ENCODE data around the gene SEC14L5.
"Not testable (repeated sequence)": the region's sequence is repeated elsewhere in the genome, so short reads cannot be mapped to it uniquely, and the experiment has no call there.

The SEC14L5 gene

GRCh38 chr16:4954714-4955113, 3.4 kb upstream of the SEC14L5 start:
- DNase-seq = no peak

GRCh38 chr16:4957420-4957719, 760 bp upstream of the SEC14L5 start:
- no peak for DNase-seq

- DNase-seq = no peak
These were observed 644 bp downstream of the SEC14L5 start for GRCh38 chr16:4958510-4959438.

GRCh38 chr16:4960579-4960978, 2.4 kb downstream of the SEC14L5 start:
- DNase-seq = no peak

- no peak for DNase-seq
These were observed 4.6 kb downstream of the SEC14L5 start for GRCh38 chr16:4962716-4963115.

- DNase-seq = not testable (repeated sequence)
These were observed 5.4 kb downstream of the SEC14L5 start for GRCh38 chr16:4963527-4963926.

- no peak for DNase-seq
These were observed 8.8 kb downstream of the SEC14L5 start for GRCh38 chr16:4966736-4967453.

GRCh38 chr16:4968278-4968677, 10.1 kb downstream of the SEC14L5 start:
- not testable (repeated sequence) for DNase-seq

- no peak for DNase-seq
These were observed 10.9 kb downstream of the SEC14L5 start for GRCh38 chr16:4968879-4969483.

GRCh38 chr16:4970010-4970409, 11.9 kb downstream of the SEC14L5 start:
- no peak for DNase-seq

- peak in 2 of 4 experiments; percentile 10 for DNase-seq
These were observed 14.9 kb downstream of the SEC14L5 start for GRCh38 chr16:4972938-4973587.

- DNase-seq = peak; percentile 32 to 77 (median 54)
These were observed 17.9 kb downstream of the SEC14L5 start for GRCh38 chr16:4976079-4976478.

- DNase-seq = no peak
These were observed 18.5 kb downstream of the SEC14L5 start for GRCh38 chr16:4976611-4977145.

- DNase-seq = no peak
These were observed 21.0 kb downstream of the SEC14L5 start for GRCh38 chr16:4979164-4979563.

- no peak for DNase-seq
These were observed 21.9 kb downstream of the SEC14L5 start for GRCh38 chr16:4979736-4980660.

- no peak for DNase-seq
These were observed 22.6 kb downstream of the SEC14L5 start for GRCh38 chr16:4980691-4981090.

- DNase-seq = no peak
These were observed 23.3 kb downstream of the SEC14L5 start for GRCh38 chr16:4981473-4981872.

- DNase-seq = no peak
These were observed 24.1 kb downstream of the SEC14L5 start for GRCh38 chr16:4982056-4982867.

- DNase-seq = no peak
These were observed 26.3 kb downstream of the SEC14L5 start for GRCh38 chr16:4984174-4984990.

- no peak for DNase-seq
These were observed 29.1 kb downstream of the SEC14L5 start for GRCh38 chr16:4987250-4987579.
